ENCODE data around the gene RNF220. TPM values are rescaled to one million over a fixed set of nuclear protein-coding genes. Genes with fewer than 3 reads are reported as not detected.

The RNF220 gene
- total RNA-seq, 1 experiment from 2014 or later: 68.7 TPM

DNA sequence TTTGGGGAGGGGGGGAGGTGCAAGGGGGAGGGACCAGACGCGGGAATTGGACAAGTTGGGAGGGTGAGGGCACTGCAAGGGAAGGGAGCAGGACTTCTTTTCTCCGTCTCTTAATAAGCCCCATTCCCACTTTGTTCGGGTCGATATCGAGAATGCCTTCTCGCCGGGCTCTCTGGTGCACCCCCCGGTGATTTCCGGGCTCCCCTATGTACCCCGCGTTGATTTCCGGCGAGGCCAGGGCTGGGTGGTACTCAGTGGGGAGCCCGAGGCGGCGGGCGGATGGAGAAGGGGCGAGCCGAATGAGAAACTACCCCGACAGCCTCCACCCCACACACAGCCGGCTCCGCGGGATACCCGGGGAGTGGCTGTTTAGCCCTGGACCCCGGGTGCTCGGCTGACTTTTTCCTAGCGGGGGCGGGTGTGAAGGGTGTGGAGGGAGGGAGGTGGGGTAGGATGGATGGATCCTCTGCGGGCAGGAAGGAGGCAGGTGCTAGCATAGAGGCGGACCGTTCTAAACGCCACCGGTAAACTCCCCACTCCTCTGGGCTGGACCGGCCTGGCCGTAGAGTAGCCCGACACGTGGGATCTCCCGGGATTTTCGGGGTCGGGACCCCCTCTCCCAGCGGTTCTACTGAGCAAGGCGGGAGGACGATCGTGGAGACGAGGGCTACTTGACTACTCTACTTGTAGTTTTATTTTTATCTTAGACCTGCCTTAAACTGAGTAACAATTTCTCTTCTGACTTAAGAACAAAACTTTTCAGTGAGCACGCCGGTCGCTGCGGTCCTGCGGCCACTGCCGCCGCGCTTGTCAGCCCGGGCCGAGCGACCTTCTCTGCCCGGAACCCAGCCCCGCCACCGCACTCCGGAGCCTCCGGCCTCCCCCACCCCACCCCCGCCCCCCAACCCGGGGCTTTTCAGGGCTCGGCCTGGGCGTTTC lies 1.0 kb downstream of the RNF220 start:
- no peak overlapping the region for H3K27ac Mint-ChIP-seq (ENCODE audit: unreplicated experiment)
- CTCF ChIA-PET: interaction anchor here (0.6 kb wide), 2 partner anchors 95 to 694 kb away, joined by 3 to 4 read pairs; no protein-coding TSS in a partner anchor
- H3K9me3 Mint-ChIP-seq (ENCODE audit: low read depth, unreplicated experiment): no peaks in the 10 kb centered on the region
- DNase-seq: peak; percentile 30
- intact Hi-C loops (cut with micrococcal nuclease; ENCODE audit: unreplicated experiment): no loop called here
- TF ChIP-seq CTCF (IDR thresholded peaks at IDR 0.05; ENCODE audit: unreplicated experiment): no peak
- BruUV-seq (replicated peaks): no TSS peak
- H3K4me1 Mint-ChIP-seq (ENCODE audit: low read depth, unreplicated experiment): no peaks in the 10 kb centered on the region
- peaks cover 11% of the 10 kb centered on the region for H3K27me3 Mint-ChIP-seq (ENCODE audit: unreplicated experiment)
- peaks cover 18% of the 10 kb centered on the region for H3K36me3 Mint-ChIP-seq (ENCODE audit: insufficient read depth, unreplicated experiment)
- H3K4me3 Mint-ChIP-seq (ENCODE audit: low read depth, unreplicated experiment): peak overlapping the region; percentile 79

GRCh38 chr1:44406737-44407429 lies 1.8 kb downstream of the RNF220 start:
- no peak for TF ChIP-seq CTCF (IDR thresholded peaks at IDR 0.05; ENCODE audit: unreplicated experiment)
- peak overlapping the region; percentile 79 for H3K4me3 Mint-ChIP-seq (ENCODE audit: low read depth, unreplicated experiment)
- CTCF ChIA-PET: interaction anchor here (0.6 kb wide), 2 partner anchors 94 to 693 kb away, joined by 3 to 4 read pairs; no protein-coding TSS in a partner anchor
- H3K4me1 Mint-ChIP-seq (ENCODE audit: low read depth, unreplicated experiment): no peaks in the 10 kb centered on the region
- H3K9me3 Mint-ChIP-seq (ENCODE audit: low read depth, unreplicated experiment): no peaks in the 10 kb centered on the region
- H3K27ac Mint-ChIP-seq (ENCODE audit: unreplicated experiment): no peak overlapping the region
- BruUV-seq (replicated peaks): no TSS peak
- no peak for DNase-seq
- peaks cover 18% of the 10 kb centered on the region for H3K36me3 Mint-ChIP-seq (ENCODE audit: insufficient read depth, unreplicated experiment)
- H3K27me3 Mint-ChIP-seq (ENCODE audit: unreplicated experiment): peaks cover 3% of the 10 kb centered on the region
- intact Hi-C loops (cut with micrococcal nuclease; ENCODE audit: unreplicated experiment): no loop called here

DNA sequence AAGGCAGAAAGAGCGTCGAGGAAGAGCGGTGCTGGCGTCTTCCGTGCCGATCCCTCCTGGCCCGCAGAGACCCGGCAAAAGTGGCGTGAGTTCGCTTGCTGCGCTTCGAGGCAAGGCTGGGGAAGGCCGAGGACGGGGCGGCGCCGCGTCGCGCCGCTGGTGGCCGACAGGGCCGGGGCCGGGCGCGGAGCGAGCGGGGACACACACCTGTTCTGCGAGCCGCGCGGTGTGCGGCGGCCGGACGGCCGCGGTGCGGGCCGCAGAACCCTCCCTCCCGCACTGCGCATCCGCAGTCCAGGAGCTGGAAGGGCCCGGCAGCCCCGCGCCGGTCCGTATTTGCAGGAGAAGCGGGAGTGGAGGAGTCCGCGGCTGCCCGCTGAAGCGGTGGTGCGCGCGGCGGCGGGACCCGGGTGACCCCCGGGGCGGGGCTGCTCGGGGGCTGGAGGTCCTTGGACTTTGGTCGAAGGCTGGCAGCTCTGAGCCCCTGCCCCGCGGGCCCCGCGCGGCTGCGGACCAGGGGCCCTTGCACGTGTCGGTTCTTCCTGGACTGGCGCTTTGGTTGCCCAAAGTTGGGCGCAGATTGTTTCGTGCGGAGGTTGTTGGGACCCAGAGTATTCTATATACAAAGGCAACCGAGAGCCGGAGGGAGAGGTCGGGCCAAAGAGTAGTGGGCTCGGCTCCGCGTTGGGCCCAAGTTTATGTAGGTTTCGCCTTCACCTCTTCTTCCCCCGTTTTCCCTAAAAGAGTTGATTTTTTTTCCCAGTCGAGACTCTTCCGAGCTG lies 2.6 kb downstream of the RNF220 start:
- Mint-ChIP-seq H3K27ac (ENCODE audit: unreplicated experiment) (no peak overlapping the region), H3K36me3 (ENCODE audit: insufficient read depth, unreplicated experiment) (peaks cover 18% of the 10 kb centered on the region), H3K27me3 (ENCODE audit: unreplicated experiment) (no peaks in the 10 kb centered on the region), H3K4me3 (ENCODE audit: low read depth, unreplicated experiment) (no peak overlapping the region), H3K9me3 (ENCODE audit: low read depth, unreplicated experiment) (no peaks in the 10 kb centered on the region), H3K4me1 (ENCODE audit: low read depth, unreplicated experiment) (no peaks in the 10 kb centered on the region)
- no TSS peak for BruUV-seq (replicated peaks)
- CTCF ChIA-PET: interaction anchor here (0.5 kb wide), 1 partner anchor 319 kb away, joined by 5 read pairs; no protein-coding TSS in a partner anchor
- no peak for TF ChIP-seq CTCF (IDR thresholded peaks at IDR 0.05; ENCODE audit: unreplicated experiment)
- DNase-seq: no peak
- intact Hi-C loops (cut with micrococcal nuclease; ENCODE audit: unreplicated experiment): loop anchor here (2.0 kb wide), 1 partner anchor 29 kb away; no protein-coding TSS in a partner anchor

GRCh38 chr1:44408212-44408582 lies 3.1 kb downstream of the RNF220 start:
- H3K27me3 Mint-ChIP-seq (ENCODE audit: unreplicated experiment): no peaks in the 10 kb centered on the region
- no peak for TF ChIP-seq CTCF (IDR thresholded peaks at IDR 0.05; ENCODE audit: unreplicated experiment)
- no TSS peak for BruUV-seq (replicated peaks)
- no peaks in the 10 kb centered on the region for H3K4me1 Mint-ChIP-seq (ENCODE audit: low read depth, unreplicated experiment)
- CTCF ChIA-PET: interaction anchor here (0.5 kb wide), 1 partner anchor 318 kb away, joined by 5 read pairs; no protein-coding TSS in a partner anchor
- peaks cover 18% of the 10 kb centered on the region for H3K36me3 Mint-ChIP-seq (ENCODE audit: insufficient read depth, unreplicated experiment)
- H3K4me3 Mint-ChIP-seq (ENCODE audit: low read depth, unreplicated experiment): no peak overlapping the region
- no peaks in the 10 kb centered on the region for H3K9me3 Mint-ChIP-seq (ENCODE audit: low read depth, unreplicated experiment)
- DNase-seq: no peak
- H3K27ac Mint-ChIP-seq (ENCODE audit: unreplicated experiment): no peak overlapping the region
- intact Hi-C loops (cut with micrococcal nuclease; ENCODE audit: unreplicated experiment): loop anchor here (2.0 kb wide), 1 partner anchor 29 kb away; no protein-coding TSS in a partner anchor
